SK-N-SH (cell line): ENCODE results near the gene APBA2. TPM values are rescaled to one million over a fixed set of nuclear protein-coding genes. Genes with fewer than 3 reads are reported as not detected.

Source experiments
- CTCF ChIA-PET: fragments of 300-600, 350-600 bp; formaldehyde crosslinking; extraction: SDS; loops from one replicate; lab custom pipeline; 2021; lab: Yijun Ruan, JAX
- POLR2A ChIA-PET: fragments of 350-600 bp; sonication (Branson Sonifier 250); formaldehyde crosslinking; extraction: SDS; loops from one replicate; lab custom pipeline; 2020; ENCODE audit warnings: antibody characterized with exemption, inconsistent platforms; lab: Yijun Ruan, JAX
- DNase-seq: peaks from one replicate; pipeline ENCODE4 v3.0.0; 2012
- H2AFZ ChIP-seq: fragments of 200-600 bp; sonication (generic); 2 replicates; pipeline ENCODE4 v1.8.1; 2016; ENCODE audit warnings: antibody characterized with exemption, mild to moderate bottlenecking, low read depth
- H3F3A ChIP-seq: fragments of 200-600 bp; sonication (generic); replicated peaks from 2 replicates; pipeline ENCODE3; 2016; ENCODE audit warnings: antibody characterized with exemption, mild to moderate bottlenecking; ENCODE audit not compliant: insufficient read depth
- H3K27ac ChIP-seq, 2 experiments: fragments of 200-500 bp in 1 of 2; fragments of 200-600 bp in 1 of 2; sonication (Bioruptor generic) in 1 of 2; sonication (generic), shearing (Covaris generic) in 1 of 2; 2 replicates each; pipeline versions ENCODE4 v1.5.1 to v1.6.1; 2014 to 2016; ENCODE audit warnings: low read depth in 2 of 2, inconsistent platforms in 1 of 2, low read length in 1 of 2, mild to moderate bottlenecking in 1 of 2, mixed read lengths in 1 of 2
- H3K27me3 ChIP-seq: fragments of 200-600 bp; sonication (generic), shearing (Covaris generic); 2 replicates; pipeline ENCODE4 v1.6.1; 2016; ENCODE audit warnings: mixed run types; ENCODE audit not compliant: insufficient read depth
- H3K36me3 ChIP-seq, 2 experiments: fragments of 200-500 bp in 1 of 2; fragments of 200-600 bp in 1 of 2; sonication (Bioruptor generic) in 1 of 2; sonication (generic) in 1 of 2; replicated peaks in 1 of 2; 2 replicates each; pipeline versions ENCODE3 to v1.5.1; 2014 to 2016; ENCODE audit warnings: low read length in 1 of 2, mild to moderate bottlenecking in 1 of 2; ENCODE audit not compliant: insufficient read depth in 2 of 2, control insufficient read depth in 1 of 2
- H3K4me1 ChIP-seq, 2 experiments: fragments of 200-500 bp in 1 of 2; fragments of 200-600 bp in 1 of 2; sonication (Bioruptor generic) in 1 of 2; sonication (generic), shearing (Covaris generic) in 1 of 2; 2 replicates each; pipeline versions ENCODE4 v1.5.1 to v1.6.1; 2014 to 2016; ENCODE audit warnings: low read depth in 1 of 2, low read length in 1 of 2, mixed run types in 1 of 2; ENCODE audit not compliant: insufficient read depth in 2 of 2, control insufficient read depth in 1 of 2
- H3K4me2 ChIP-seq: fragments of 200-600 bp; sonication (generic), shearing (Covaris generic); 2 replicates; pipeline ENCODE4 v1.6.1; 2017; ENCODE audit warnings: mixed run types
- H3K4me3 ChIP-seq, 2 experiments: fragments of 200-500 bp in 1 of 2; fragments of 200-600 bp in 1 of 2; sonication (Bioruptor generic) in 1 of 2; sonication (generic), shearing (Covaris generic) in 1 of 2; 2 replicates each; pipeline versions ENCODE4 v1.5.1 to v1.8.1; 2014 to 2016; ENCODE audit warnings: low read depth in 2 of 2, inconsistent platforms in 1 of 2, low read length in 1 of 2, mild to moderate bottlenecking in 1 of 2, mixed read lengths in 1 of 2, moderate library complexity in 1 of 2
- H3K79me2 ChIP-seq: fragments of 200-600 bp; sonication (generic); 2 replicates; pipeline ENCODE4 v1.8.1; 2017; ENCODE audit warnings: mild to moderate bottlenecking; ENCODE audit not compliant: insufficient read depth
- H3K9ac ChIP-seq: fragments of 200-600 bp; sonication (generic); 2 replicates; pipeline ENCODE4 v1.6.1; 2017; ENCODE audit warnings: mixed run types
- H3K9me2 ChIP-seq: fragments of 200-600 bp; sonication (generic); 2 replicates; pipeline ENCODE4 v1.6.1; 2017; ENCODE audit warnings: mixed run types
- H3K9me3 ChIP-seq: fragments of 200-600 bp; sonication (generic); 2 replicates; pipeline ENCODE4 v1.6.1; 2017; ENCODE audit warnings: mixed run types, mild to moderate bottlenecking, moderate library complexity
- H4K20me1 ChIP-seq: fragments of 200-600 bp; sonication (generic); 2 replicates; pipeline ENCODE4 v1.6.1; 2017; ENCODE audit warnings: mild to moderate bottlenecking, mixed run types; ENCODE audit not compliant: insufficient read depth
- EP300 ChIP-seq, 2 experiments: IDR thresholded peaks; 2 replicates each; pipeline versions ENCODE4 v1.4.0 to v1.6.1; 2012; ENCODE audit warnings: borderline replicate concordance in 1 of 2, low read depth in 1 of 2, low read length in 1 of 2
- FOXJ3 ChIP-seq: sonication (generic); formaldehyde crosslinking; IDR thresholded peaks from 2 replicates; pipeline ENCODE4 v1.5.1; 2020; ENCODE audit warnings: mild to moderate bottlenecking, missing genetic modification reagents
- GABPA ChIP-seq: IDR thresholded peaks from 2 replicates; pipeline ENCODE4 v1.4.0; 2012; ENCODE audit warnings: low read depth, mild to moderate bottlenecking
- MXI1 ChIP-seq: IDR thresholded peaks from 2 replicates; pipeline ENCODE4 v1.6.1; 2012; ENCODE audit warnings: mild to moderate bottlenecking, low read depth, low read length, improper control_type of control experiment
- NRF1 ChIP-seq: IDR thresholded peaks from 2 replicates; pipeline ENCODE4 v1.6.1; 2012; ENCODE audit warnings: low read depth, mild to moderate bottlenecking, low read length
- POLR2AphosphoS5 ChIP-seq: IDR thresholded peaks from 2 replicates; pipeline ENCODE4 v1.6.1; 2012; ENCODE audit warnings: low read depth, low read length
- RAD21 ChIP-seq: IDR thresholded peaks from 2 replicates; pipeline ENCODE4 v1.6.1; 2012; ENCODE audit warnings: mild to moderate bottlenecking, low read length
- RFX5 ChIP-seq: IDR thresholded peaks from 2 replicates; pipeline ENCODE4 v1.6.1; 2012; ENCODE audit warnings: mild to moderate bottlenecking, improper control_type of control experiment, low read length
- SIN3A ChIP-seq: IDR thresholded peaks from 2 replicates; pipeline ENCODE4 v1.6.1; 2012; ENCODE audit warnings: low read depth, mild to moderate bottlenecking, low read length, moderate library complexity, borderline replicate concordance
- SMC3 ChIP-seq: IDR thresholded peaks from 2 replicates; pipeline ENCODE4 v1.6.1; 2012; ENCODE audit warnings: low read depth, low read length, improper control_type of control experiment
- TEAD4 ChIP-seq: IDR thresholded peaks from 2 replicates; pipeline ENCODE4 v1.4.0; 2012; ENCODE audit warnings: mild to moderate bottlenecking, borderline replicate concordance; ENCODE audit not compliant: insufficient read depth
- YY1 ChIP-seq: IDR thresholded peaks from 2 replicates; pipeline ENCODE4 v1.4.0; 2012; ENCODE audit warnings: low read depth, mild to moderate bottlenecking
- WGBS: methylation state at CpG from one replicate; pipeline ENCODE4 v1.1.6; 2017; ENCODE audit warnings: low lambda C conversion rate; 5-methylcytosine and 5-hydroxymethylcytosine counted together
- polyA plus RNA-seq, 3 experiments: library from polyadenylated mRNA; depleted of rRNA; stranded (reverse); fragments of >200 nt; gene quantifications; 2 replicates each; pipeline ENCODE4 v1.2.3, GENCODE V29; 2012
- TF ChIP-seq, protein P1 (sequence below): fragments of 200-600 bp; sonication (generic); IDR thresholded peaks from 2 replicates; pipeline ENCODE4 v1.6.1; 2017; ENCODE audit warnings: antibody characterized with exemption, mild to moderate bottlenecking, moderate library complexity
- TF ChIP-seq, protein P2 (sequence below): fragments of 150-350 bp; IDR thresholded peaks from 2 replicates; pipeline ENCODE4 v1.6.1; 2016; ENCODE audit warnings: mild to moderate bottlenecking, low read depth, low read length

APBA2 gene
- polyA plus RNA-seq, 1 of the 3 experiments (the other 2 are of a cell fraction): 12.7 TPM

DNA sequence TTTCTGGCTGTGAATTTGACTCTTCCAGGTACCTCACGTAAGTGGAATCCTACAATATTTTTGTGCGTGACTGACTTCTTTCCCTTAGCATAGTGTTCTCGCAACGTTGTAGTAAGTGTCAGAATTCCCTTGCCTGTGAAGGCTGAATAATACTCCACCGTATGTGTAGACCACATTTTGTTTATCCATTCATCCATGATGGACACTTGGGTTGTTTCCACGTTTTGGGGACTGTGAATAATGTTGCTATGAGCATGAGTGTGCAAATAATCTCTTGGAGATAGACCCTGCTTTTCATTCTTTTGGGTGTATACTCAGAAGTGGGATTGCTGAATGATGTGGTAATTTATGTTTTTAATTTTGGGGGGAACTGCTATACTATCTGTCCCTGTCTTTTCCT lies 82.2 kb downstream of the APBA2 start:
- Histone ChIP-seq H4K20me1 (no peaks in the 10 kb centered on the region), H3K9ac (no peak overlapping the region), H3K4me3 (no peak overlapping the region), H3K27ac (no peak overlapping the region), H3K4me1 (no peaks in the 10 kb centered on the region; a peak in 1 of 4 replicates), H3F3A (no peaks in the 10 kb centered on the region), H3K9me2 (no peaks in the 10 kb centered on the region), H3K4me2 (no peak overlapping the region), H3K79me2 (no peaks in the 10 kb centered on the region), H3K27me3 (no peaks in the 10 kb centered on the region), H2AFZ (no peak overlapping the region), H3K9me3 (no peaks in the 10 kb centered on the region), H3K36me3 (no peaks in the 10 kb centered on the region)
- ChIA-PET POLR2A (no interaction called here), CTCF (no interaction called here)
- TF ChIP-seq TEAD4 (no peak), YY1 (no peak), GABPA (no peak), MXI1 (no peak), RFX5 (no peak), RAD21 (no peak)
- 79% methylated on average over 6 of the region's 6 CpGs for WGBS
- DNase-seq: no peak

DNA sequence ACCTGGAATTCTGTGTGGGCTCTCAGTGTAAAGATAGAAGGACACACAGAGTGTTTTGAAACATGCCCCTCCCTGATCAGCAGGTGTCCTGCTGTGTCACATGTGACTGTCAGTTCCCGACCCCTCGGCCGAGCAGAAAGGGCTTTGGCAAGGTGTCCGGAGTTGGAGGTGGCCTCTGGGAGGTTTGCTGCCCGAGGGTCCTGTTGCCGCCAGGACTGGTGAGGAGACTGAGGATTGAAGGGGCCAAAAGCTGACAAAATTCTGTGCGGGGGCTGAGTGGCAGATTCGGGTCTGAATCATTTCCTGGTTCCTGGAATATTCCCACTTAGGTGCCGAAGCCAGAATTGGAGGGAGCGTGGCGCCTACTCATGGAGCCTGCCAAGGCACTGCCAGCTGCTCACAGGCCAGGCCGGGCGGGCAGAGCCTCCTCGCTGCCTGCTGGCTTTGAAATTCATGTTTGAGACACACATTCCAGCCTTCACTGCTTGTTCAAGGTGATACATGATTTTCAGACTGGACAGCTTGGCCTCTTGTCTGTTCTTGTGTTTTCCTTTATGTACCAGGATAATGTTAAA lies 83.8 kb downstream of the APBA2 start:
- H3K4me2 ChIP-seq: no peak overlapping the region
- no peaks in the 10 kb centered on the region for H3K9me3 ChIP-seq
- no peaks in the 10 kb centered on the region for H3K27me3 ChIP-seq
- no peaks in the 10 kb centered on the region for H3K79me2 ChIP-seq
- no peak for DNase-seq
- 82% methylated on average over 10 of the region's 14 CpGs for WGBS
- H3K36me3 ChIP-seq: no peaks in the 10 kb centered on the region
- no peaks in the 10 kb centered on the region for H4K20me1 ChIP-seq
- TF ChIP-seq, protein P1, sequence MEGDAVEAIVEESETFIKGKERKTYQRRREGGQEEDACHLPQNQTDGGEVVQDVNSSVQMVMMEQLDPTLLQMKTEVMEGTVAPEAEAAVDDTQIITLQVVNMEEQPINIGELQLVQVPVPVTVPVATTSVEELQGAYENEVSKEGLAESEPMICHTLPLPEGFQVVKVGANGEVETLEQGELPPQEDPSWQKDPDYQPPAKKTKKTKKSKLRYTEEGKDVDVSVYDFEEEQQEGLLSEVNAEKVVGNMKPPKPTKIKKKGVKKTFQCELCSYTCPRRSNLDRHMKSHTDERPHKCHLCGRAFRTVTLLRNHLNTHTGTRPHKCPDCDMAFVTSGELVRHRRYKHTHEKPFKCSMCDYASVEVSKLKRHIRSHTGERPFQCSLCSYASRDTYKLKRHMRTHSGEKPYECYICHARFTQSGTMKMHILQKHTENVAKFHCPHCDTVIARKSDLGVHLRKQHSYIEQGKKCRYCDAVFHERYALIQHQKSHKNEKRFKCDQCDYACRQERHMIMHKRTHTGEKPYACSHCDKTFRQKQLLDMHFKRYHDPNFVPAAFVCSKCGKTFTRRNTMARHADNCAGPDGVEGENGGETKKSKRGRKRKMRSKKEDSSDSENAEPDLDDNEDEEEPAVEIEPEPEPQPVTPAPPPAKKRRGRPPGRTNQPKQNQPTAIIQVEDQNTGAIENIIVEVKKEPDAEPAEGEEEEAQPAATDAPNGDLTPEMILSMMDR: no peak
- TF ChIP-seq EP300 (IDR thresholded peaks at IDR 0.05; ENCODE audit: borderline replicate concordance in 1 of 2, low read depth in 1 of 2, low read length in 1 of 2): no peak
- no peak for TF ChIP-seq SIN3A
- TF ChIP-seq FOXJ3 (CRISPR knock-in tag): no peak
- TF ChIP-seq NRF1: no peak
- no peak for TF ChIP-seq POLR2AphosphoS5
- TF ChIP-seq SMC3: no peak
- TF ChIP-seq, protein P2, sequence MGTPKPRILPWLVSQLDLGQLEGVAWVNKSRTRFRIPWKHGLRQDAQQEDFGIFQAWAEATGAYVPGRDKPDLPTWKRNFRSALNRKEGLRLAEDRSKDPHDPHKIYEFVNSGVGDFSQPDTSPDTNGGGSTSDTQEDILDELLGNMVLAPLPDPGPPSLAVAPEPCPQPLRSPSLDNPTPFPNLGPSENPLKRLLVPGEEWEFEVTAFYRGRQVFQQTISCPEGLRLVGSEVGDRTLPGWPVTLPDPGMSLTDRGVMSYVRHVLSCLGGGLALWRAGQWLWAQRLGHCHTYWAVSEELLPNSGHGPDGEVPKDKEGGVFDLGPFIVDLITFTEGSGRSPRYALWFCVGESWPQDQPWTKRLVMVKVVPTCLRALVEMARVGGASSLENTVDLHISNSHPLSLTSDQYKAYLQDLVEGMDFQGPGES: no peak
- no peak for TF ChIP-seq TEAD4
- TF ChIP-seq, all 33 proteins: peak for 0
- no peak overlapping the region for H3K27ac ChIP-seq
- H3F3A ChIP-seq: no peaks in the 10 kb centered on the region
- H3K9ac ChIP-seq: no peak overlapping the region
- no peak overlapping the region for H2AFZ ChIP-seq
- POLR2A ChIA-PET: no interaction called here
- no peak overlapping the region for H3K4me3 ChIP-seq
- CTCF ChIA-PET: interaction anchor here (1.1 kb wide), 1 partner anchor 84 kb away, joined by 4 read pairs; the partner anchor contains the start of gene APBA2
- H3K9me2 ChIP-seq: no peaks in the 10 kb centered on the region
- H3K4me1 ChIP-seq: no peaks in the 10 kb centered on the region; a peak in 1 of 4 replicates
